ENCODE measurements around the gene NOTO. TPM values are rescaled to one million over a fixed set of nuclear protein-coding genes. Genes with fewer than 3 reads are reported as not detected.

The NOTO gene
- total and polyA plus RNA-seq, 10 of the 15 experiments (the other 5 are each of a cell fraction or from before 2014, with no cell fraction given): not detected

DNA sequence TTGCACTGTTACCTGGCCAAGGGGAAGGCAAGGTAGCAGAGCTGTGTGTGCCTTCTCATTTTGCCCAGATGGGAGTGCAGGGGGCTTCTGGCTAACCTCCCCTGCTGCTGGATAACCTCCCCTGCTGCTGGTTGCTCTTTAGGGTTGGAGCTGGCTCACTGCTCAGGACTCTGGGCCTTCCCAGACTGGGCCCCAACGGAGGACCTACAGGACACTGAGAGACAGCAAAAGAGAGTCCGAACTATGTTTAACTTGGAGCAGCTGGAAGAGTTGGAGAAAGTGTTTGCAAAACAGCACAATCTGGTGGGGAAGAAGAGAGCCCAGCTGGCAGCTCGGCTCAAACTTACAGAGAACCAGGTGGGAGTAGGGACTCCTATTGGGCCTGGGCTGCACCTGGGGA, 5.9 kb downstream of the NOTO start:
- Histone ChIP-seq H2AFZ (ENCODE audit: control insufficient read depth, low read depth, low read length) (no peak overlapping the region), H3K36me3 (ENCODE audit: control insufficient read depth in 2 of 2, insufficient read depth in 2 of 2, low read length in 1 of 2) (no peaks in the 10 kb centered on the region), H3K4me2 (ENCODE audit: control insufficient read depth, insufficient read depth) (no peak overlapping the region), H4K20me1 (ENCODE audit: control insufficient read depth, insufficient read depth) (no peaks in the 10 kb centered on the region), H3K9ac (ENCODE audit: control insufficient read depth, insufficient read depth, low read length) (no peak overlapping the region), H3K27ac (ENCODE audit: control insufficient read depth, insufficient read depth) (no peak overlapping the region), H3K4me3 (no peak overlapping the region), H3K27me3 (replicated peaks in 1 of 2; ENCODE audit: control insufficient read depth in 2 of 2, insufficient read depth in 2 of 2, low read length in 1 of 2) (0 out of 4 replicates have a peak, but pooled peaks cover 0 to 3% of the 10 kb centered on the region in 2 experiments), H3K79me2 (ENCODE audit: control insufficient read depth, insufficient read depth, low read length) (no peaks in the 10 kb centered on the region), H3K9me3 (replicated peaks; ENCODE audit: control insufficient read depth, insufficient read depth, low read length) (no peaks in the 10 kb centered on the region), H3K4me1 (ENCODE audit: control insufficient read depth, insufficient read depth, low read length) (peaks cover under 1% of the 10 kb centered on the region; the same call in 1 of the 2 replicates)
- no peak for FAIRE-seq
- intact Hi-C loops (cut with micrococcal nuclease; ENCODE audit: unreplicated experiment) (no loop called here), in situ Hi-C loops (cut with MboI) (no loop called here)
- TF ChIP-seq FOS (IDR thresholded peaks at IDR 0.05; ENCODE audit: borderline replicate concordance, extremely low read depth, insufficient read length): no peak
- no peak for ATAC-seq
- BruUV-seq (replicated peaks): no TSS peak
- ChIA-PET SMC1A (ENCODE audit: uncharacterized antibody, unreplicated experiment) (interaction anchor here (1.1 kb wide), 1 partner anchor 12 kb away, joined by 3 read pairs; no protein-coding TSS in a partner anchor), POLR2A (no interaction called here), RAD21 (ENCODE audit: unreplicated experiment) (interaction anchor here (0.6 kb wide), 1 partner anchor 206 kb away, joined by 3 read pairs; no protein-coding TSS in a partner anchor), CTCF (no interaction called here)
- no peak for DNase-seq (ENCODE audit: low read depth, low spot score)
- WGBS (ENCODE audit: insufficient coverage, insufficient replicate concordance, low lambda C conversion rate, missing lambda C conversion rate): 4% methylated on average over 3 of the region's 3 CpGs

DNA sequence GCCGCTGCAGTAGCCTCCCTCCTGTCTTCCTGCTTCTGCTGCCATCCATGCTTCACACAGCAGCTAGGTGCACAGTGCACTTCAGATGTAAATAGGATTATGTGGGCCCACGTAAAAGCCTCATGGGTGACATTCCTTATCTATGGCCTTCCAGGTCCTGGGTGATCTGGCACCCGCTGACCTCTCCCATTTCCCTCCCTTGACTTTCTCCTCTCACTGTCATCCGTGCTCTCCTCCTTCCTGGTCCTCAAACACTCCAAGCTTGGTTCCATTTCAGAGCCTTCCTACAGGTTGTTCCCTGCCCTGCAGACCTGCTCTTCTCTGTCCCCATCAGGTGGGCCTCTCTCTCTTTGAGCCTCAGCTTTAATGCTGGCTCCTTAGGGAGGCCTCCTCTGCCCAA, 7.6 kb downstream of the NOTO start:
- BruUV-seq (replicated peaks): no TSS peak
- Histone ChIP-seq H3K79me2 (ENCODE audit: control insufficient read depth, insufficient read depth, low read length) (peaks cover 9% of the 10 kb centered on the region), H2AFZ (ENCODE audit: control insufficient read depth, low read depth, low read length) (no peak overlapping the region), H3K36me3 (ENCODE audit: control insufficient read depth in 2 of 2, insufficient read depth in 2 of 2, low read length in 1 of 2) (no peaks in the 10 kb centered on the region), H3K4me1 (ENCODE audit: control insufficient read depth, insufficient read depth, low read length) (peaks cover 4% of the 10 kb centered on the region), H3K27me3 (replicated peaks in 1 of 2; ENCODE audit: control insufficient read depth in 2 of 2, insufficient read depth in 2 of 2, low read length in 1 of 2) (no peaks in the 10 kb centered on the region), H3K9me3 (replicated peaks; ENCODE audit: control insufficient read depth, insufficient read depth, low read length) (no peaks in the 10 kb centered on the region), H3K27ac (ENCODE audit: control insufficient read depth, insufficient read depth) (no peak overlapping the region), H4K20me1 (ENCODE audit: control insufficient read depth, insufficient read depth) (no peaks in the 10 kb centered on the region), H3K9ac (ENCODE audit: control insufficient read depth, insufficient read depth, low read length) (no peak overlapping the region), H3K4me2 (ENCODE audit: control insufficient read depth, insufficient read depth) (no peak overlapping the region), H3K4me3 (no peak overlapping the region)
- no peak for ATAC-seq
- ChIA-PET SMC1A (ENCODE audit: uncharacterized antibody, unreplicated experiment) (interaction anchor here (1.2 kb wide), 2 partner anchors 29 to 80 kb away, joined by 3 to 5 read pairs; no protein-coding TSS in a partner anchor), CTCF (interaction anchor here (0.8 to 4.3 kb wide), 5 partner anchors 8 to 81 kb away, joined by 3 to 79 read pairs (median 3); partner anchors contain the start of gene NOTO), RAD21 (ENCODE audit: unreplicated experiment) (interaction anchor here (1.0 kb wide), 1 partner anchor 213 kb away, joined by 3 read pairs; no protein-coding TSS in a partner anchor), POLR2A (interaction anchor here (0.9 kb wide), 1 partner anchor 35 kb away, joined by 3 read pairs; no protein-coding TSS in a partner anchor)
- DNase-seq (ENCODE audit: low read depth, low spot score): no peak
- no peak for FAIRE-seq
- 21% methylated on average over 4 of the region's 4 CpGs for WGBS (ENCODE audit: insufficient coverage, insufficient replicate concordance, low lambda C conversion rate, missing lambda C conversion rate)
- intact Hi-C loops (cut with micrococcal nuclease; ENCODE audit: unreplicated experiment) (no loop called here), in situ Hi-C loops (cut with MboI) (no loop called here)
- TF ChIP-seq MXI1 (IDR thresholded peaks at IDR 0.05; ENCODE audit: low read depth, low read length) (no peak), RFX5 (IDR thresholded peaks at IDR 0.05; ENCODE audit: low read depth, low read length) (no peak), SPI1 (IDR thresholded peaks at IDR 0.05; ENCODE audit: borderline replicate concordance, insufficient read depth, low read depth, low read length) (no peak), MEF2A (IDR thresholded peaks at IDR 0.05; ENCODE audit: insufficient read depth, low read depth, low read length) (no peak), TCF3 (IDR thresholded peaks at IDR 0.05; ENCODE audit: borderline replicate concordance, insufficient read depth, low read depth, low read length) (no peak), PML (IDR thresholded peaks at IDR 0.05; ENCODE audit: low read length) (no peak)
- TF ChIP-seq, protein P1, sequence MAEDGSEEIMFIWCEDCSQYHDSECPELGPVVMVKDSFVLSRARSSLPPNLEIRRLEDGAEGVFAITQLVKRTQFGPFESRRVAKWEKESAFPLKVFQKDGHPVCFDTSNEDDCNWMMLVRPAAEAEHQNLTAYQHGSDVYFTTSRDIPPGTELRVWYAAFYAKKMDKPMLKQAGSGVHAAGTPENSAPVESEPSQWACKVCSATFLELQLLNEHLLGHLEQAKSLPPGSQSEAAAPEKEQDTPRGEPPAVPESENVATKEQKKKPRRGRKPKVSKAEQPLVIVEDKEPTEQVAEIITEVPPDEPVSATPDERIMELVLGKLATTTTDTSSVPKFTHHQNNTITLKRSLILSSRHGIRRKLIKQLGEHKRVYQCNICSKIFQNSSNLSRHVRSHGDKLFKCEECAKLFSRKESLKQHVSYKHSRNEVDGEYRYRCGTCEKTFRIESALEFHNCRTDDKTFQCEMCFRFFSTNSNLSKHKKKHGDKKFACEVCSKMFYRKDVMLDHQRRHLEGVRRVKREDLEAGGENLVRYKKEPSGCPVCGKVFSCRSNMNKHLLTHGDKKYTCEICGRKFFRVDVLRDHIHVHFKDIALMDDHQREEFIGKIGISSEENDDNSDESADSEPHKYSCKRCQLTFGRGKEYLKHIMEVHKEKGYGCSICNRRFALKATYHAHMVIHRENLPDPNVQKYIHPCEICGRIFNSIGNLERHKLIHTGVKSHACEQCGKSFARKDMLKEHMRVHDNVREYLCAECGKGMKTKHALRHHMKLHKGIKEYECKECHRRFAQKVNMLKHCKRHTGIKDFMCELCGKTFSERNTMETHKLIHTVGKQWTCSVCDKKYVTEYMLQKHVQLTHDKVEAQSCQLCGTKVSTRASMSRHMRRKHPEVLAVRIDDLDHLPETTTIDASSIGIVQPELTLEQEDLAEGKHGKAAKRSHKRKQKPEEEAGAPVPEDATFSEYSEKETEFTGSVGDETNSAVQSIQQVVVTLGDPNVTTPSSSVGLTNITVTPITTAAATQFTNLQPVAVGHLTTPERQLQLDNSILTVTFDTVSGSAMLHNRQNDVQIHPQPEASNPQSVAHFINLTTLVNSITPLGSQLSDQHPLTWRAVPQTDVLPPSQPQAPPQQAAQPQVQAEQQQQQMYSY (CRISPR knock-in tag; IDR thresholded peaks at IDR 0.05): no peak
- TF ChIP-seq, protein P2, sequence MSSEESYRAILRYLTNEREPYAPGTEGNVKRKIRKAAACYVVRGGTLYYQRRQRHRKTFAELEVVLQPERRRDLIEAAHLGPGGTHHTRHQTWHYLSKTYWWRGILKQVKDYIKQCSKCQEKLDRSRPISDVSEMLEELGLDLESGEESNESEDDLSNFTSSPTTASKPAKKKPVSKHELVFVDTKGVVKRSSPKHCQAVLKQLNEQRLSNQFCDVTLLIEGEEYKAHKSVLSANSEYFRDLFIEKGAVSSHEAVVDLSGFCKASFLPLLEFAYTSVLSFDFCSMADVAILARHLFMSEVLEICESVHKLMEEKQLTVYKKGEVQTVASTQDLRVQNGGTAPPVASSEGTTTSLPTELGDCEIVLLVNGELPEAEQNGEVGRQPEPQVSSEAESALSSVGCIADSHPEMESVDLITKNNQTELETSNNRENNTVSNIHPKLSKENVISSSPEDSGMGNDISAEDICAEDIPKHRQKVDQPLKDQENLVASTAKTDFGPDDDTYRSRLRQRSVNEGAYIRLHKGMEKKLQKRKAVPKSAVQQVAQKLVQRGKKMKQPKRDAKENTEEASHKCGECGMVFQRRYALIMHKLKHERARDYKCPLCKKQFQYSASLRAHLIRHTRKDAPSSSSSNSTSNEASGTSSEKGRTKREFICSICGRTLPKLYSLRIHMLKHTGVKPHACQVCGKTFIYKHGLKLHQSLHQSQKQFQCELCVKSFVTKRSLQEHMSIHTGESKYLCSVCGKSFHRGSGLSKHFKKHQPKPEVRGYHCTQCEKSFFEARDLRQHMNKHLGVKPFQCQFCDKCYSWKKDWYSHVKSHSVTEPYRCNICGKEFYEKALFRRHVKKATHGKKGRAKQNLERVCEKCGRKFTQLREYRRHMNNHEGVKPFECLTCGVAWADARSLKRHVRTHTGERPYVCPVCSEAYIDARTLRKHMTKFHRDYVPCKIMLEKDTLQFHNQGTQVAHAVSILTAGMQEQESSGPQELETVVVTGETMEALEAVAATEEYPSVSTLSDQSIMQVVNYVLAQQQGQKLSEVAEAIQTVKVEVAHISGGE (CRISPR knock-in tag; IDR thresholded peaks at IDR 0.05): no peak

All from GM12878 (cell line).